ENCODE data around the gene RDH8.
A peak's percentile ranks its signal among the peaks of the same experiment; 100 is the strongest.

RDH8 gene

DNA sequence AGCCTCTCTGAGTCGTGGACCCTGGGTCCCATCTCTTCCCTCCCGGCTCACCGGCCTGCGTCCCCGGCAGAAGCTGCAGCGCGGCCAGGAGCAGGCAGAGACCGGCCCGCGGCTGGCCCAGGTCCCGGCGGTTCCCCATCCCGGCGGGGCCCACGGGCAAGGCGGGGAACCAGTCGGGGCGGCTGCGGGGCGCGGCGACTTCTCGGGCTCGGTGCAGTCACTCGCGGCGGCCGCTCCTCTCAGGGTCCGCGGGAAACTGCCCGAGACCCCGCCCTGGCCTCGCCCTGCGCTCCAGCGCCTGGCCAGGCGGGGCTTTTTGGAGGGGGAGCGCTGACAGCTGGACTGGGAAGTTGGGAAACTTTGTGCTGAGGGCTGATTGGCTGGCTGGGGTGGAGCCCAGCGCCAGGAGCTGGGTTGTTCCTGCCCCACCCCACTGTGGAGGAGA is 3.0 kb upstream of the RDH8 start, which contains the start of gene COL5A3:
Gene COL5A3, minus strand, starts transcription at position 258 of the 445 bp plus-strand sequence. Its CDS starts 119 bp downstream, at position 139.
- TF ChIP-seq CTCF (IDR thresholded peaks at IDR 0.05; ENCODE audit: low read depth, low read length), result no peak
- H3K4me3 ChIP-seq (replicated peaks in 1 of 2; ENCODE audit: low read depth in 2 of 2, low read length in 2 of 2), result peak within 1 kb of the TSS; percentile 38 to 63
- peak; percentile 74 to 77 for DNase-seq (ENCODE audit: low read depth in 2 of 2)

GRCh38 chr19:10010939-10011338 is 2.3 kb upstream of the RDH8 start:
- TF ChIP-seq CTCF (IDR thresholded peaks at IDR 0.05; ENCODE audit: low read depth, low read length), result no peak
- DNase-seq (ENCODE audit: low read depth in 2 of 2), result no peak
- H3K4me3 ChIP-seq (replicated peaks in 1 of 2; ENCODE audit: low read depth in 2 of 2, low read length in 2 of 2), result no peak overlapping the region

GRCh38 chr19:10011974-10012373 is 1.3 kb upstream of the RDH8 start:
- no peak for TF ChIP-seq CTCF (IDR thresholded peaks at IDR 0.05; ENCODE audit: low read depth, low read length)
- H3K4me3 ChIP-seq (replicated peaks in 1 of 2; ENCODE audit: low read depth in 2 of 2, low read length in 2 of 2), result no peak overlapping the region
- no peak for DNase-seq (ENCODE audit: low read depth in 2 of 2)

GRCh38 chr19:10013834-10014618 is 743 bp downstream of the RDH8 start:
- H3K4me3 ChIP-seq (replicated peaks in 1 of 2; ENCODE audit: low read depth in 2 of 2, low read length in 2 of 2), result no peak overlapping the region
- DNase-seq (ENCODE audit: low read depth in 2 of 2), result no peak
- TF ChIP-seq CTCF (IDR thresholded peaks at IDR 0.05; ENCODE audit: low read depth, low read length), result no peak

DNA sequence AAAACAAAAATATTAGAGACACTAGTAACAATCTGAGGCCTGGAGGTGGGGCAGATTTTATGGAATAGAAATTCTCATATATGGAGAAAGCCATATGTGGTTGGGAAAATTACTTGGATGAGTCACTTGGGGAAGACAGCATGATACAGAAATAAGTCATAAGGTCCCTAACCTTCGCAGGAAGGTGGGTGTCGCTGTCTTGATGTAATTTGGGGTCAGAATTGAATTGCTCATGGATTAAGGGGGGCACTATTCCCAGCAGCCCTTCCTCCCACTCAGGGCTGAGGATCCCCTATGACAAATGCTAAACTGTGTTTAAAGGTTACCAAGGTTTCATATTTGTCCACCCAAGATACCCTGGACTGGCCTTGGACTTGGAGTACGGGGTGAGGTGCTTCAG is 5.0 kb downstream of the RDH8 start:
- peak in 1 of 2 donors; percentile 63 for DNase-seq (ENCODE audit: low read depth in 2 of 2)
- TF ChIP-seq CTCF (IDR thresholded peaks at IDR 0.05; ENCODE audit: low read depth, low read length), result no peak
- no peak overlapping the region for H3K4me3 ChIP-seq (replicated peaks in 1 of 2; ENCODE audit: low read depth in 2 of 2, low read length in 2 of 2)

DNA sequence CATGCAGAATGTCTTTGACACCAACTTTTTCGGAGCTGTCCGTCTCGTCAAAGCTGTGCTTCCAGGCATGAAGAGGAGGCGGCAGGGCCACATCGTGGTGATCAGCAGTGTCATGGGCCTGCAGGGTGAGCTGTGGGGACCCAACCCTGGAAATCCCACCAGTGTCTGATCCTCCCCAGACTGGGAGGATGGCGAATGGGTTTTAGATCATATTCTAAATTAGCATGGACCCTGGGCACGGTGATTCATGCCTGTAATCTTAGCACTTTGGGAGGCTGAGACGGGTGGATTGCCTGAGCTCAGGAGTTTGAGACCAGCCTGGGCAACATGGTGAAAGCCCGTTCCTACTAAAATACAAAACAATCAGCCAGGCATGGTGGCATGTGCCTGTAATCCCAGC is 5.5 kb downstream of the RDH8 start:
- no peak overlapping the region for H3K4me3 ChIP-seq (replicated peaks in 1 of 2; ENCODE audit: low read depth in 2 of 2, low read length in 2 of 2)
- DNase-seq (ENCODE audit: low read depth in 2 of 2), result no peak
- no peak for TF ChIP-seq CTCF (IDR thresholded peaks at IDR 0.05; ENCODE audit: low read depth, low read length)
